ENCODE measurements around the gene HLCS.

HLCS gene

GRCh38 chr21:36914244-36915013 is 52.0 kb downstream of the HLCS start:
- DNase-seq: no peak

GRCh38 chr21:36913247-36914169 is 53.0 kb downstream of the HLCS start:
- DNase-seq: no peak

GRCh38 chr21:36910581-36911307 is 55.7 kb downstream of the HLCS start:
- DNase-seq: no peak

DNA sequence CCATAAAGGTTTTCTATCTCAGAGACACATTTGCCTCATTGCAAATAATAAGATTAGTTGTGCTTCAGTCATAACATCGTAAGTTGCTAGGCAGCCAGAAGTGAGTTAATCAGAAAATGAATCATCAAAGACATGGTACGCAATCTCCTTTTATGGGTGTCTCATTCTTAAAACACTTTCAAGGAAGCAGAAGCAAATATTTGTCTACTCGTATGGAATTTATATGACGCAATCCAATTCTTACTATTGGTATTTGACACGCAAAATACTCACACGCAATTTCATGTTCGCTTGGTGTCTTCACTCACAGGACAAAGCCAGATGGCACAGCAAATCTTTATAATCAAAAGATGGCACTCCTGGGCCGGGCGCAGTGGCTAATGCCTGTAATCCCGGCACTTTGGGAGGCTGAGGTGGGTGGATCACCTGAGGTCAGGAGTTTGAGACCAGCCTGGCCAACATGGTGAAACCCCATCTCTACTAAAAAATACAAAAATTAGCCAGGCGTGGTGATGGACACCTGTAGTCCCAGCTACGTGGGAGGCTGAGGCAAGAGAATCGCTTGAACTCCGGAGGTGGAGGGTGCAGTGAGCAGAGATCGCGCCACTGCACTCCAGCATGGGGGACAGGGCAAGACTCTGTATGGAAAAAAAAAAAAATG is 56.4 kb downstream of the HLCS start:
- DNase-seq: no peak

DNA sequence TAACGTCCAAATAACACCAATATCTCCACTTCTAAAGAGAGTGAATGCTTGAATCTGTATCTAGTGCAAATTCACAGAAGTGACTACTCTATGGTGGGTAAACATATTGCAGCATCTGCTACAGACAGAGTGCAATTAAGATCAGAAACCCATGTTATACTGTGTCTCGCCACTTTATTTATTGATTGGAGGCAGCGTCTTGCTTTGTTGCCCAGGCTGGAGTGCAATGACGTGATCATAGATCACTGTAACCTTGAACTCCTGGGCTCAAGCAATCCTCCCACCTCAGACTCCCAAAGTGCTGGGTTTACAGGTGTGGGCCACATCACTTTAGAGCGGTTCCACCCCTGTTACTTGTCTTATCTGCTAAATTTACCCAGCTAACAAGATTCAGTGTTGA is 57.0 kb downstream of the HLCS start:
- DNase-seq: no peak

DNA sequence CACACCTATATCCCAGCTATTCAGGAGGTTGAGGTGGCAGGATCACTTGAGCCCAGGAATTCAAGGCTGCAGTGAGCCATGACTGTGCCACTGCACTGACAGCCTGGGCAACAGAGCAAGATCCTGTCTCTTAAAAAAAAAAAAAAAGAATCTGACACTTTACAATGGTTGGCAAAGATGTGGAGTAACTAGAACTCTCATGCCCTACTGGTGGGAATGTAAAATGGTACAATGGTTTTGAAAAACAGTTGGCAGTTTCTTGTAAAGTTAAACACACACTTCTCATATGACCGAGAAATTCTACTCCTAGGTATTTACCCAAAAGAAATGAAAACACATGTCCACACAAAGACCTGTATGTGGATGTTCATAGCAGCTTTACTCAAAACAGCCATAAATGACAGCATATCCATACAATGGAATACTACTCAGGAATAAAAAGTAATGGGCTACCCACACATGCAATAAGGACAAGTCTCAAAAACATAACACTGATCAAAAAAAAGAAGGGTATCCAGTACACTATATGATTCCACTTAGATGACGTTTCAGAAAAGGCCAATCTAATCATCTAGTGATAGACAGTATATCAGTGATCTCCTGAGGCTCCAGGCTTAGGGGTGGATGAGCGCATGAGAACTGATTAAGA is 58.1 kb downstream of the HLCS start:
- DNase-seq: no peak

DNA sequence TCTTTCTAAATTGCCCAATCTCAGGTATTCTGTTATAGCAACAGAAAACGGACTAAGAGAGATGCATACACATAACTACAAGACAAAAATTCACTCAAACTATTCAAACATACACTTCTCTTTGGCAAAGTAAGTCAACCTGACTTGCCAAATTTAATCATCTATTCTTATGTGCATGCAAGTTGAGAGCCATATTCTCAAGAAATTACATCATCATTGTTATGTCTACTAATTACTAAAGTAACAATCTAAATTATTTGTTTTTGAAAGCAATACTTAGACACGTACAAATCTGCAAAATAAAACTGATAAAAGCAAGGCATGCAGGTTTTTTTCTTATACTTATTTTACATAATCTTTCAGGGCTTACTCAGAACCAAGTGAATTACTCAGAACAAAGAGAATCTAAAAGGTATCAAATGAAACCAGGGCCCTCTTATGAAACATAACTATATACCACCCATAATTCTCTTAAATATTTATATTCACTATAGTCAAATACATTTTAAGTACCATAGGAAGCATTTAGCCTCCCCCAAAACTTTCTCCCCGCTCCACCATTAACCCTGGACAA is 62.3 kb downstream of the HLCS start:
- no peak for DNase-seq

DNA sequence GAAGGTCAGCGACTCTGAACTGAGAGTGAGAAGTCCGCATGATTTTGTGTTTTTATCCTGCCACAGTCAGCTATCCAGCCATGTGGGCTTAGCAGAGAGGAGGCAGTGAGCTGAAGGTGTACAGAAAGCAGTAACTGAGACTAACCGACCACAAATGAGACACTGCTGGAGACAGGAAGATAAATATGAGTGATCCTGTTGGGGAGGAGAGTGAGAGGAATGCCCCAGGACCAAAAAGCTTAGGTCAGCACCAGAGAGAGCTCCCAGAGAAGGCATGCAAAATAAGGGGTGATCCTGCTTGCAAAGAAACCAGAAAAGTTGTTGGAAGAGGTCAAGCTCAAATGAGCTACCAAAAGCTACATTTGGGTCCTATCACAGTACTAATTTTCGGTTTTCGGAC is 63.7 kb downstream of the HLCS start:
- DNase-seq: no peak

GRCh38 chr21:36902331-36902730 is 64.1 kb downstream of the HLCS start:
- no peak for DNase-seq

DNA sequence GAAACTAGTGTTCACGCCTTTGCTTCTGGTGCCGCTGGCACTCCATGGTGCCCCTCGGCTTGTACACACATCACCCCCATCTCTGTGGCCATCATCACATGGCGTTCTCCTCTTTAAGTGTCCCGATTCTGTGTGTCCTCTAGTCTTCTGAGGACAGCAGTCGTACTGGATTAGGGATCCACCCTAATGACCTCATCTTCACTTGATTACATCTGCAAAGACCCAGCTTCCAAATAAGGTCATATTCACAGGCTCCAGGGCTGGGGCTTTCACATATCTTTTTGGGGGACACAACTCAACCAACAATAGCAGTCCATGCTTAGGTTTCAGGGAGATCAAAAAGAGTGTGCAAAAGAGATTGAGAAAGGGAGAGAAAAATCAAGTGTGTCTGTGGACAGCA is 64.9 kb downstream of the HLCS start:
- DNase-seq: no peak

GRCh38 chr21:36893581-36893980 is 72.9 kb downstream of the HLCS start:
- DNase-seq: no peak

DNA sequence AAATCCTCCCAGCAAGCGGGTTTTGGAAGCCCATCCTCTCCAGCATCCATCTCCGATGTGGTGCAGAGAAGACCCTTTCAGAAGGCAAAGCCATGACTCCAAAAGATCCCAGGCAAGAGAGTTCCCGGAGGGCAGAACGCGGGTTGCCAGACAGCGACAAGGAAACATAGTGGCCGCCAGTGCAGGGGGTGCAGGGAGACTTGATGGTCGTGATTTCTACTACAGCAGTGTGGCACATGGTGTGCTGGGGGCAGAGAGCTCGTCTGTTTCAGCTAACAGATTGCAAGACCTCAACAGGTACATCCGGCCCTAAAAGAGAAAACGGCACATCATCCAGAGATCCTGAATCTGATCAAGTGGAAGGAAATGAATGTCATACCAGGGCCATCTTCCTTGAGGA is 74.3 kb downstream of the HLCS start:
- DNase-seq: no peak

GRCh38 chr21:36891692-36892091 is 74.8 kb downstream of the HLCS start:
- DNase-seq: no peak

- DNase-seq: no peak
Observed at GRCh38 chr21:36891121-36891520, 75.3 kb downstream of the HLCS start.

DNA sequence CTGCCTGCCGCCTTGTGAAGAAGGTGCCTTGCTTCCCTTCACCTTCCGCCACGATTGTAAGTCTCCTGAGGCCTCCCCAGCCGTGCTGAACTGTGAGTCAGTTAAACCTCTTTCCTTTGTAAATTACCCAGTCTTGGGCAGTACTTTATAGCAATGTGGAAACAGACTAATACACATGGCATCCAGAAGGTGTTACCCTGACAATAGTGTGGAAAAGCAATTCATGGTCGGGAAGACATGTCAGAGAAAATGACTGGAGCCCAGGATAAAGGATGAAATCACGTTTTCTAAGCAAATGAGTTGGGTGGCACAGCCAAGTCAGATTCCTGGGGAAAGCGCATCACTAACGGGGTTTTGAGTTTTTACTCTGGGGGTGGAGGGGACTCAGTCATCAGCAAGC is 76.4 kb downstream of the HLCS start:
- no peak for DNase-seq

DNA sequence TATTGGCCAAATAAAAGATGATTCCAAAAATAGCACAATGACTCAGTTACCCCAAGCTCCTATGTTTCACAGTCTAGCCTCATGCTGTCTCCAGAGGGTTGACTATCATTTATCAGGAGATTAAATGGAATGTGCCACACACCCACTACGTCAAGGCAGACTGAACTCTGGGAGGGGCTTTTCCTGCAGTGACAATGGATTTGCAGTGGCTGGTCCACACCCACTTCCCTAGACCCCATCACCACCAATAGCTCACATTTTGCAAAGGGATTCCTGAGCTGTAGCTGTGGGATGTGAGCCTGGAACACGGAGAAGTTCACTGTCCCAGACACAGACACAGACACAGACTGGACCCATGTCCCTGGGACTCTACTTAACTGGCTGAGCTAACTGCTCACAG is 77.1 kb downstream of the HLCS start:
- no peak for DNase-seq

GRCh38 chr21:36888466-36888865 is 78.0 kb downstream of the HLCS start:
- DNase-seq: no peak

DNA sequence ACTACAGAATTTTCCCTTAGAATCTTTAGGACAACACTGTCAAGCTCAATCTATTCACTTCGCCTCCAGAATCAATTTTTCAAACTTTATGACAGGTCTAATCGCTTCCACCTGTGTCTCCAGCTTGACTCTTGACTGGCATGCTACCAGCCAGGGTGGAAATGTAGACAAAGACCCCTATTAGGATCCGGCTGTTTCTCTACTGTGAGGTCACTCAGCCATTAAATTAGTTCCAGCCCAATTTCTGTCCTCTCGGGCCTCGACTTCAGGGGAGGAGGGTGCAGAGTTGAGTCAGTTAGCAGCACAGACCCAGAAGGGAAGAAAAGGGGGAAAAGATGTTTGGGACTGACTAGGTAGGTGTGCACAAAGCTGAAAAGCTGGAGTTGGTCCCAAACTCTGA is 78.5 kb downstream of the HLCS start:
- DNase-seq: no peak

GRCh38 chr21:36883532-36884486 is 82.7 kb downstream of the HLCS start:
- DNase-seq: no peak

DNA sequence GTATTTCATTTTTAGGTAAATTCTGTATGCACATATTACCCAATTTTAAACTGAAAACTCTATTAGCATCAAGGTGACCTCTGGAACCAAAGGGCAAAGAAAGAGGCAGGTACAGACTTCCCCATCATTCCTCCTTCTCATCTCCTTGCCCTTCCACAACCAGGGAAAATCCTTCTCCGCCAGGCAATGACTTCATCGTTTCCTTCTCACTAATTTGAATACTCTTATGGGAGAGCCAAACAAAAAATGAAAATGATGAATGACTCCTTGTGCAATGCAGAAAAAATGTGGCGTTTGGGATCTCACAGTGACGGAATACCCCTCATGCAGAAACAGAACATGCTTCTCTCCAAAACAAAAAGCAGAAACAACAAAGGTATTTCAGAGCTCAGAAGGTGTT is 83.7 kb downstream of the HLCS start:
- no peak for DNase-seq

DNA sequence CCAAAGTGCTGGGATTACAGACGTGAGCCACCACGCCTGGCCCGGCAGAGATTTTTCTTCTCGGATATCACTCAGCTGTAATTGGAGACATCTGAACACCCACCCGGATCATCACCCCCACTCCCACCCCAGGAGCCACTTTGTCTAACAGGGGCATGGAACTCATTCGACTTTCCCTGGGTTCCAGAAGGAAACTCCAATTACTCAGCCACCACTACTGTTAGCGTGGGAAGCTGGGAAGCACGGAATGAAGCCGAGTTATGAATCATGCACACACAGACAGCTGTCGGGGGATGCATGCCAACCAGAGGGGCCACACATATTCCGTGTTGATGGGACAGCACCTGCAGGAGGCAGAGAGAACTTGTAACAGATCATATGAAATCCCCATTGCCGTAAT is 85.2 kb downstream of the HLCS start:
- DNase-seq: no peak

Data from AML-193 (cell line).